A172 (cell line): ENCODE data around the gene BRAF. TPM values are rescaled to one million over a fixed set of nuclear protein-coding genes. Genes with fewer than 3 reads are reported as not detected.
"Not testable (repeated sequence)": the region's sequence is repeated elsewhere in the genome, so short reads cannot be mapped to it uniquely, and the experiment has no call there.

Experiments
- DNase-seq: peaks from one replicate; pipeline ENCODE4 v3.0.0-alpha.2; 2015; ENCODE audit warnings: low spot score
- total RNA-seq: library from RNA; depleted of rRNA; stranded (reverse); fragments of >200 nt; shearing (Covaris generic); gene quantifications from 2 replicates; pipeline ENCODE4 v1.2.3, GENCODE V29; 2014

The BRAF gene
- total RNA-seq, 1 experiment from 2014 or later: 7.7 TPM

DNA sequence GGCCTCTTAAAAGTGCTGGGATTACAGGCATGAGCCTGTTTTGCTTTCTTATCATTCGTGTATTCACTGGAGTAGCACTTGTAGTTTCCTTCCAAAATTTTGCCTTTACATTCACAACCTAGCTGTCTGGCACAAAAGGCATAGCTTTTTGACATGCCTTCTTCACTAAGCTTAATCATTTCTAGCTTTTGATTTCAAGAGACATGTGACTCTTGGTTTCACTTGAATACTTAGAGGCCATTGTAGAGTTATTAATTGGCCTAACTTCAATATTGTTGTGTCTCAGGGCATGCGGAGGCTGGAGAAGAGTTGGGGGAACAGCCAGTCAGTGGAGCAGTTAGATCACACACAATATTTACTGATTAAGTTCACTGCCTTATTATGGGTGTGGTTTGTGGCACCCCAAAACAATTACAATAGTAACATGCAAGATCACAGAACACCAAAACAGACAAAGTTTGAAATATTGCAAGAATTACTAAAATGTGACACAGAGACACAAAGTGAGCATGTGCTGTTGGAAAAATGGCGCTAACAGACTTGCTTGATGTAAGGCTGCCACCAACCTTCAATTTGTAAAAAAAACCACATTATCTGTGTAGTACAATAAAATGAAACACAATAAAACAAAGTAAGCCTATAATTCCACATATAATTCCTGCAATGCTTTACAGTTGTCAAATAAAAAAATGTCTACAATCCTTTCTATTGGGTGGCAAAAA lies 43.1 kb downstream of the BRAF start:
- no peak for DNase-seq

DNA sequence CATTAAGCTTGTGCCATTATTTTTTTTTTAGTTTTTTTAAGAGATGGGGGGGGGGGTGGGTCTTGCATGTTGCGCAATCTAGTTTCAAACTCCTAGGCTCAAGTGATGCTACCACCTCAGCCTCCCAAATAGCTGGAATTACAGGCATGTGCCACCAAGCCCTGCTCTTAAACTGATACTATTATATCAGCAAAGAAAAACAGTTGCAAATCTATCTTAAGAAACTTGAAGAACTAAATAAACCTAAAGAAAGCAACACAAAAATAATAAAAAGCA lies 47.5 kb downstream of the BRAF start:
- DNase-seq: no peak

DNA sequence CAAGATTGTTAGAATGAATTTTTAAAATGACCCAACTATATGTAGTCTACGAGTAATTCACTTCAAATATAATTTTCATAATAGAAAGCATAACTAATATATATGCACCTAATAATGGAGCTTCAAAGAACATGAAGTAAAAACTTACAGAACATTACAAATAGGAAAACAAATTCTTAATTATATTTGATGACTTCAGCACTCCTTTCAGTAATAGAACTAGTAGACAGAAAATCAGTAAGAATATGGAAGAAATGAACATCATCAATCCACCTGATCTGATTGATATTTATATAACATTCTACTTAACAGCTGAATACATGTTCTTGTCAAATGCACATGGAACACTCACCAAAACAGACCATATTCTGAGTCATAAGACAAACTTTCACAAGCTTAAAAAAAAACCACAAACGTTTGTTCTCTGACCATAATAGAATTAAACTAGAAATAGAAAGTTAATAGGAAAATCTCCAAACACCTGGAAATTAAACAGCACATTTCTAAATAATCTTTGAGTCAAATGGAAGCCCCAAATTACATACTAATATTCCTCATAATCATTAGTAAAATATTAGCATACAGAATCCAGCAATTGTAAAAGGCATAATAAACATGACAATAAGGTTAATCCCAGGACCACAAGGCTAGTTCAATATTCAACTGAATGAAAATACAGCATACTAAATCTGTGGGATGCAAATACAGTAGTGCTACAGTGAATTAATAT lies 48.0 kb downstream of the BRAF start:
- peak; percentile 22 for DNase-seq

- no peak for DNase-seq
Measured at GRCh38 chr7:140873434-140873833, 51.3 kb downstream of the BRAF start.

DNA sequence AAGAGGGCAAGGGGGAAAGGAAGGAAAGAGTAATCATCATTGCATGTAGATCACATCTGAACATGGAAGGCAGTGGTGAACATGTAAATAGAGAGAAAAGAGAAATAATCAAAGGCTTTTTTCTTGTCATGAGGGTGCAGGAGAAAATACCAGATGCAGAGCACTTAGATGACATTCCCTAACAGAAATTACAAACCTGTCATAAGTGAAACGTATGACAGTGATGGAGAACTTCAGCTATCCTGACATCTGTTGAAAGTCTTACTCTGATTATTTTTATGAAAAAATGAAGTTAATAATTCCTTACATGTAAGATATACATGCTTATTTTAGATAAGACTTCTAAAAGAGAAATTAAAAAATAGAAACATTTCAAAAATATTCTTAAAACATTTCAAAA lies 54.7 kb downstream of the BRAF start:
- no peak for DNase-seq

DNA sequence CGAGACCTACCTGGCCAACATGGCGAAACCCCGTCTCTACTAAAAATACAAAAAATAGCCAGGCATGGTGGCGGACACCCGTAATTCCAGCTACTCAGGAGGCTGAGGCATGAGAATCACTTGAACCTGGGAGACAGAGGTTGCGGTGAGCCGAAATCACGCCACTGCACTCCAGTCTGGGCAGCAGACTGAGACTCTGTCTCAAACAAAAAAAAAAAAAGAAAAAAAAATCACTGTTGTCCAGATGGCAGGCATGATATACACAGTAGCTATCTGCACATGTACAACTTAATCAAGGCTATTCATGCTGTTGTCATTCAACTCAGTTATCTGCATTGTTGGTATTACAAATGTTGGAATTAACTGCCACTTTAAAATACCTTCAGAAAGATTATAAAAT lies 55.3 kb downstream of the BRAF start:
- no peak for DNase-seq

GRCh38 chr7:140867467-140868462 lies 57.0 kb downstream of the BRAF start:
- DNase-seq: no peak

GRCh38 chr7:140866926-140867325 lies 57.8 kb downstream of the BRAF start:
- DNase-seq: no peak

GRCh38 chr7:140864732-140865131 lies 60.0 kb downstream of the BRAF start:
- DNase-seq: no peak

- no peak for DNase-seq
Measured at GRCh38 chr7:140863867-140864266, 60.9 kb downstream of the BRAF start.

GRCh38 chr7:140863184-140863583 lies 61.5 kb downstream of the BRAF start:
- DNase-seq: no peak

GRCh38 chr7:140857048-140857447 lies 67.7 kb downstream of the BRAF start:
- no peak for DNase-seq

DNA sequence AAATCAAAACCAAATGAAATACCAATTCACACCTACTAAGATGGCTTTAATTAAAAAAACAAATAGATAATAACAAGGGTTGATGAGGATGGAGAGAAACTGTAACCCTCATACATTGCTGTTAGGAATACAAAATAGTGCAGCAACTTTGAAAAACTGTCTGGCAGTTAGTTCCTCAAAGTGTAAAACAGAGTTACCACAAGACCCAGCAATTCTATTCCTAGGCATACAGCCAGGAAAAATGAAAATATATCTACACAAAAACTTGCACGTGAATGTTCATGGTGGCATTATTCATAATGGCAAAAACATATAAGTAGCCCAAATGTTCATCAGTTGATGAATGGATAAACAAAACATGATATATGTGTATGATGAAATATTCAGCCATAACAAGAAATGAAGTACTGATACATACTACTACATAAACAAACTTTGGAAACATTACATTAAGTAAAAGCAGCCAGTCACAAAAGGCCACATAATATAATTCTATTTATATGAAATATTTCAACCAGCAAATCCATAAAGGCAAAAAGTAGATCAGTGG lies 83.5 kb downstream of the BRAF start:
- no peak for DNase-seq

GRCh38 chr7:140831724-140832123 lies 93.0 kb downstream of the BRAF start:
- DNase-seq: no peak

GRCh38 chr7:140829720-140830119 lies 95.0 kb downstream of the BRAF start:
- no peak for DNase-seq

- no peak for DNase-seq
Measured at GRCh38 chr7:140828741-140829140, 96.0 kb downstream of the BRAF start.

GRCh38 chr7:140817383-140817782 lies 107.3 kb downstream of the BRAF start:
- DNase-seq: not testable (repeated sequence)

DNA sequence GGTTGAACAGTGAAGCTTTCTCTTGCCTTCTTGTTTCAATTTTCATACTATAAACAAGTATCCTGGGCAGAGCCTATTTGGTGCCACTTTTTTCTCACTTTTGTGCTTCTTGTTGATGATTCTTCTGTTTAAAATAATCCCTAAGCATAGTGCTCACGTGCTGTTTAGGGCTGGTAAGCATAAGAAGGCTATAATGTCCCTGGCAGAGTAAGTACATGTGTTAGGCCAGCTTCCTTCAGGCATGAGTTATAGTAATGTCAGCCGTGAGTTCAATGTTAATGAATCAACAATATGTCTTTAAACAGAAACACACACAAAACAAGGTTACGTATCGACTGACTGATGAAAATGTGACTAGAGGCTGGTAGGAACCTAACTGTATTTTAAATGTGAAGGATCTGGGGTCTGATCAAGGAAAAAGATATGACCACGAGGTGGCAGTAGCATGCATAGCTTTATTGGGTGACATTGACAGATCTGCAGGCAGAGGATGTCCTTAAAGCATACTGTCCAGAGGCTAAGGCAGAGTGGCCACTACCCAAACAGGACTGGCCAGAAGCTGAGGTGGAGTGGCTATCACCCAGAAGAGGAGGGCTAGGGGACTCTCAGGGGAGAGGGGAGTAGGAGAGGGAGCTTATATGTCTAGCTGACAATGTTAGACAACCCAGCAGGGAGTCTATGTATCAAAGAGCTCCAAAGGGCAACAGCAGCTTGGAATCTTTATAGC lies 113.7 kb downstream of the BRAF start:
- DNase-seq: peak; percentile 75

GRCh38 chr7:140810385-140810784 lies 114.3 kb downstream of the BRAF start:
- DNase-seq: no peak

DNA sequence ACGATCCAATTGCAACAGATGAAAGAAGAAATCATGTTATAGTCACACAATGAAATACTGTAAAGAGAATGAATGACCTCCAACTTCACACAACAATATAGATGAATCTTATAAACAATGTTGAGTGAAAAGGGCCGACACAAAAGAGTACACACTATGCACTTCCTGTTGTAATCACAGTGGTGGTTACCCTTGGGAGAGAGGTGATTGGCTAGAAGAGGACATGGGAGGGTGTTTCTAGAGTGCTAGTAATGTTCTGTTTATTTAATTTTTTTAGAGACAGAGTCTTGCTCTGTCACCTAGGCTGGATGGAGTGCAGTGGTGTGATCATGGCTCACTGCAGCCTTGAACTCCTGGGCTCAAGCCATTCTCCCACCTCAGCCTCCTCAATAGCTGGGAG lies 145.8 kb downstream of the BRAF start:
- DNase-seq: no peak

DNA sequence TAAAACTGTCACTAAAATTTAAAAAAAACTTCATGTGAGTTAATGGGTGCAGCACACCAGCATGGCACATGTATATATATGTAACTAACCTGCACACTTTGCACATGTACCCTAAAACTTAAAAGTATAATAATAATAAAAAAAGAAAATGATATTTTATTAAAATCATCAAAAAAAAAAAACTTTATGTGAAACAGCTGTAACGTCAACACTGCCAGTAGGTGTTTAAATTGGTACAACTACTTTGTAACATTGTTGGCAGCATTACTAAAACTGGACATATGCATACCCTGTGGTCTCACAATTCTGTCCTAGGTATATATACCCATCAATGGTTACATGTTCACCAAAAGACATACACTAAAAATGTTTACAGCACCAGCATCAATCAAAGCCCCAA lies 146.2 kb downstream of the BRAF start:
- DNase-seq: no peak

DNA sequence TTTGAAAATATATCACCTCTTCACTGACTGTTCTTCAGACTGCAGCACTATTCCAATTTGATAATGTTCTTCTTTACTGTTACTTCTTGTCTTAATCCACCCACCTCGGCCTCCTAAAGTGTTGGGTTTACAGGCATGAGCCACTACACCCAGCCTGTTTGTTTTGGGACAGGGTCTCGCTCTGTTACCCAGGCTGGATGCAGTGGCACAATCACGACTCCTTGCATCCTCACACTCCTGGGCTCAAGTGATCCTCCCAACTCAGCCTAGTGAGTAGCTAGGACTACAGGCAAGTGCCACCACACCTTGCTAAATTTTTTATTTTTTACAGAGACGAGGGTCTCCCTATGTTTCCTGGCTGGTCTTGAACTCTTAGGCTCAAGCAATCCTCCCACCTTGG lies 150.4 kb downstream of the BRAF start:
- DNase-seq: no peak
